ENCODE data around the gene GPR37L1.
"Not testable (repeated sequence)": the region's sequence is repeated elsewhere in the genome, so short reads cannot be mapped to it uniquely, and the experiment has no call there.

Gene GPR37L1

DNA sequence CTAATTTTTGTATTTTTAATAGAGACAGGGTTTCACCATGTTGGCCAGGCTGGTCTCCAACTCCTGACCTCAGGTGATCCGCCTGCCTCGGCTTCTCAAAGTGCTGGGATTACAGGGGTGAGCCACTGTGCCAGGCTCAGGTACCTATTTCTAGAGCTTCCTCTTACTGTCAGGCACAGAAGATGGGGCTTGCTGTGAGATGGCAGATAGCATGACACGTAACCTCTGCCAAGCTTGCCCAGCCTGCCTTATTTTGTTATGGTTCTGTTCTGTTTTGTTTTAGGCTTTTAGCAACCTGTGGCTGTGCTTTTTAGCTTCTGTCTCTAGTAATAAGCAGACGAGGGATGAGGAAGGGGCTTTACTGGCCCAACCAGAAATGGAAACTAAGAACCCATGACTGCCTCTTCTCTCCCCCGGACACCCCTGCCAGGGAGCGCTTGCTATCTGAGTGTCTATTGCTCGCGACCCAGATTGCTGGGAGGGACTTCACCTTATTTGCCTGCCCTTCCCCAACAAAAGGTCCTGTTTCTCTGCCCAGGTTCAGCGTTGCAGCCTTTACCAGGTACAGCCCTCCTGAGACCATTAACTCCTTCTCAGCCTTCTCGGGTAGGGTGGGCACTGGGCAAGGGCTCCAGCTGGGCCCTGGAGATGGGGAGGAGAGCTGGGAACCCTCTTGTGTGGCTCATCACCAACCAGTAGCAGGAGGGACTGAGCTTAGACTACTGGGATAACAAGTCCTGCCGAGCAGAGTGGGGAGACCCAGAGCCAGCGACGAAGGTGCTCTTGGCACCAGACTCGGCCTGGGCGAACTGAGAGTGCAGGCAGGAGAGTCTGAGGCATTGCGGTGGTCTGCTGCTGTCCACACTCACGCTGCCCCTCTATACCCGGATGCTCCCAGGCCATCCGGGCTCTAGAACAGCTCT is 57.4 kb downstream of the GPR37L1 start:
- H3K4me1 ChIP-seq (ENCODE audit: control insufficient read depth, insufficient read depth, low read length), result peaks cover 3% of the 10 kb centered on the region
- H3K9me3 ChIP-seq (ENCODE audit: control insufficient read depth, insufficient read depth, low read depth, low read length), result no peaks in the 10 kb centered on the region
- no peak overlapping the region for H3K27ac ChIP-seq (ENCODE audit: low read depth, low read length)
- no peak overlapping the region for H3K4me3 ChIP-seq (ENCODE audit: low read depth, low read length)
- peaks cover 3% of the 10 kb centered on the region; the same call in 1 of the 2 replicates for H3K27me3 ChIP-seq (ENCODE audit: control insufficient read depth, insufficient read depth, low read length)
- H3K9ac ChIP-seq (ENCODE audit: low read length), result no peak overlapping the region
- H3K36me3 ChIP-seq (ENCODE audit: control insufficient read depth, insufficient read depth, low read length), result no peaks in the 10 kb centered on the region

DNA sequence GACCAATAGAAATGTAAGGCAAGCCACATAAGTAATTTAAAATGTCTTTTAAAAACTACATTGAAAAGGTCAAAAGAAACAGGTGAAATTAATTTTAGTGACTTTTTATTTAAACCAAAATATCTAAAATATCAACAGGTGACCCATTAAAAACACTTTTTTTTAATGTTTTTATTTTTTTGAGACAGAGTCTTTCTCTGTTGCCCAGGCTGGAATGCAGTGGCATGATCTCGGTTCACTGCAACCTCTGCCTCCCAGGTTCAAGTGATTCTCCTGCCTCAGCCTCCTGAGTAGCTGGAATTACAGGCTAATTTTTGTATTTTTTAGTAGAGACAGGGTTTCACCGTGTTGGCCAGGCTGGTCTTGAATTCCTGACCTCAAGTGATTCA is 58.0 kb downstream of the GPR37L1 start:
- H3K36me3 ChIP-seq (ENCODE audit: control insufficient read depth, insufficient read depth, low read length); H3K4me1 ChIP-seq (ENCODE audit: control insufficient read depth, insufficient read depth, low read length); H3K27me3 ChIP-seq (ENCODE audit: control insufficient read depth, insufficient read depth, low read length); H3K9me3 ChIP-seq (ENCODE audit: control insufficient read depth, insufficient read depth, low read depth, low read length); H3K9ac ChIP-seq (ENCODE audit: low read length); H3K4me3 ChIP-seq (ENCODE audit: low read depth, low read length); H3K27ac ChIP-seq (ENCODE audit: low read depth, low read length): not testable (repeated sequence)

DNA sequence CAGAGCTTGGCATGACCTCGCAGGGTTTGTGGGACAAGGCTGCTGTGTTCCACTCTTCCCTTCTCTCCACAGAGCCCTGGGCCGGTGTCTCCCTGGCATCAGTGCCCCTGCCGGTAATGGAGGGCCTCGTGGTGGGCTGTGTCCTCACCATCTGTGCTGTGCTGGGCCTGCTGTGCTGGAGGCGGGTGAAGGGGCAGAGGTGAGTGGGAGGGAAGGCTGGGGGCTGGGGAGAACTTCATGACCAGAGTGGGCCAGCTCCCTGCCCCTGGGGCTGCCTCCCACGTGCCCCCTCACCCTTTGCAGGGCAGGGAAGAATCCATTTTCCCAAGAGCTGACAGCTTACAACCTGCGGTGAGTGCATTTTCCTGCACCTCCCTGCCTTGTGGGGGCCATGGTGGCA is 58.9 kb downstream of the GPR37L1 start:
- Histone ChIP-seq H3K4me1 (ENCODE audit: control insufficient read depth, insufficient read depth, low read length) (peaks cover 6% of the 10 kb centered on the region), H3K4me3 (ENCODE audit: low read depth, low read length) (no peak overlapping the region), H3K9ac (ENCODE audit: low read length) (no peak overlapping the region), H3K27me3 (ENCODE audit: control insufficient read depth, insufficient read depth, low read length) (peaks cover 3% of the 10 kb centered on the region; the same call in 1 of the 2 replicates), H3K9me3 (ENCODE audit: control insufficient read depth, insufficient read depth, low read depth, low read length) (no peaks in the 10 kb centered on the region), H3K36me3 (ENCODE audit: control insufficient read depth, insufficient read depth, low read length) (no peaks in the 10 kb centered on the region), H3K27ac (ENCODE audit: low read depth, low read length) (no peak overlapping the region)

DNA sequence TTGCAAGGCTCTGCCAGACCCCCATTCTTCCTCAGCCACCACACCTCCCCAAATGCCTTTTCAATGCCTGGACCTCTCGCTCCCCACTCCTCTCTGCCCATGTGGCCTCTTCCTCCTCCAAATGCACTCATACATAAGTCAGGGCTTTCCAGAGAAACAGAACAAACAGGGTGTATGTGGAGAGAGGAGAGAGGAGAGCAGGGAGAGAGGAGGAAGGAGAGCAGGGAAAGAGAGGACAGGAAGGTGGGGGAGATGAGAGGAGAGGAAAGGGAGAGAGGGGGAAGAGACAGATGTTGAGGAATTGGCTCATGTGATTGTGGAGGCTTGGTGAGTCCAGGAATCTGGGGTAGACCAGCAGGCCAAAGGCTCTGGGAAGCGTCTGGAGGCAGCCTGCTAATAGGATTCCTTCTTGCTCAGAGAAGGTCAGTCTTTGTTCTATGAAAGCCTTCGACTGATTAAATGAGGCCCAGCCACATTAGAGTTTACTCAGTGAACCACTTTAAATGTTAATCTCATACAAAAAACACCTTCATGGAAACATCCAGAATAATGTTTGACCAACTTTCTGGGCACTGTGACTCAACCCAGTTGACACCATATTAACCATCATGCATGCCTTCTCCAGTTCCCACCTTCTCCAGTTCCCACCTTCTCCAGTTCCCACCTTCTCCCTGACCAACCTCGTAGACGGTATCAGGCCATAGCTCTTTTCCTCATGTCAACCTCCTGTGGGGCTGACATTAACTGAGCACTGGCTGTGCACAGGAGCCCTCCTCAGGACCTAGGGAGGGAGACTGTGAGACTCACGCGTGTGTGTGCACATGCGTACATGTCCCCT is 59.5 kb downstream of the GPR37L1 start:
- Histone ChIP-seq H3K27me3 (ENCODE audit: control insufficient read depth, insufficient read depth, low read length) (peaks cover 3% of the 10 kb centered on the region; the same call in 1 of the 2 replicates), H3K9ac (ENCODE audit: low read length) (no peak overlapping the region), H3K27ac (ENCODE audit: low read depth, low read length) (no peak overlapping the region), H3K4me1 (ENCODE audit: control insufficient read depth, insufficient read depth, low read length) (peaks cover 6% of the 10 kb centered on the region), H3K4me3 (ENCODE audit: low read depth, low read length) (no peak overlapping the region), H3K9me3 (ENCODE audit: control insufficient read depth, insufficient read depth, low read depth, low read length) (no peaks in the 10 kb centered on the region), H3K36me3 (ENCODE audit: control insufficient read depth, insufficient read depth, low read length) (no peaks in the 10 kb centered on the region)
